ENCODE results near the gene TAGLN. TPM values are rescaled to one million over a fixed set of nuclear protein-coding genes. Genes with fewer than 3 reads are reported as not detected.

Gene TAGLN
- total RNA-seq, 4 donors from 2014 or later: 110 to 361 (median 254) TPM

- DNase-seq: no peak
- no peak overlapping the region for H3K27ac ChIP-seq
- peaks cover 0 to 79% (median 8%) of the 10 kb centered on the region in 3 donors for H3K36me3 ChIP-seq
Measured at GRCh38 chr11:117160826-117161225, 38.3 kb upstream of the TAGLN start.

GRCh38 chr11:117166491-117166890, 32.7 kb upstream of the TAGLN start:
- Histone ChIP-seq H3K27me3 (no peaks in the 10 kb centered on the region), H3K36me3 (peaks cover 0 to 90% (median 8%) of the 10 kb centered on the region in 3 donors), H3K4me3 (no peak overlapping the region), H3K4me1 (no peaks in the 10 kb centered on the region), H3K9me3 (no peaks in the 10 kb centered on the region), H3K27ac (no peak overlapping the region)
- TF ChIP-seq POLR2A (IDR thresholded peaks at IDR 0.05) (no peak), CTCF (IDR thresholded peaks at IDR 0.05) (no peak)
- no peak for DNase-seq

More at GRCh38 chr11:117160826-117161225, 38.3 kb upstream of the TAGLN start:
- H3K4me3 ChIP-seq: no peak overlapping the region
- H3K9me3 ChIP-seq: no peaks in the 10 kb centered on the region
- H3K27me3 ChIP-seq: no peaks in the 10 kb centered on the region
- TF ChIP-seq POLR2A (IDR thresholded peaks at IDR 0.05): no peak
- no peak for TF ChIP-seq CTCF (IDR thresholded peaks at IDR 0.05)
- H3K4me1 ChIP-seq: no peaks in the 10 kb centered on the region

- peaks cover 0 to 59% (median 0%) of the 10 kb centered on the region in 3 donors for H3K36me3 ChIP-seq
- no peak for DNase-seq
- no peaks in the 10 kb centered on the region for H3K9me3 ChIP-seq
- H3K4me3 ChIP-seq: no peak overlapping the region
- H3K27me3 ChIP-seq: no peaks in the 10 kb centered on the region
- H3K27ac ChIP-seq: no peak overlapping the region
- TF ChIP-seq CTCF (IDR thresholded peaks at IDR 0.05): no peak
- peaks cover 0 to 7% (median 0%) of the 10 kb centered on the region in 4 donors for H3K4me1 ChIP-seq
Measured at GRCh38 chr11:117169736-117170135, 29.4 kb upstream of the TAGLN start.

GRCh38 chr11:117170210-117170609, 29.0 kb upstream of the TAGLN start:
- no peak for DNase-seq
- Histone ChIP-seq H3K27me3 (no peaks in the 10 kb centered on the region), H3K9me3 (no peaks in the 10 kb centered on the region), H3K27ac (no peak overlapping the region), H3K4me3 (no peak overlapping the region), H3K36me3 (peaks cover 0 to 54% (median 0%) of the 10 kb centered on the region in 3 donors), H3K4me1 (peaks cover 0 to 7% (median 0%) of the 10 kb centered on the region in 4 donors)
- TF ChIP-seq POLR2A (IDR thresholded peaks at IDR 0.05) (no peak), CTCF (IDR thresholded peaks at IDR 0.05) (no peak)

GRCh38 chr11:117171007-117171403, 28.2 kb upstream of the TAGLN start:
- Histone ChIP-seq H3K27ac (peak overlapping the region in 1 of 4 donors; percentile 25), H3K27me3 (no peaks in the 10 kb centered on the region), H3K36me3 (peaks cover 0 to 46% (median 0%) of the 10 kb centered on the region in 3 donors), H3K9me3 (no peaks in the 10 kb centered on the region), H3K4me1 (peaks cover 0 to 7% (median 0%) of the 10 kb centered on the region in 4 donors), H3K4me3 (no peak overlapping the region)
- no peak for TF ChIP-seq CTCF (IDR thresholded peaks at IDR 0.05)
- TF ChIP-seq POLR2A (IDR thresholded peaks at IDR 0.05): no peak
- no peak for DNase-seq
